C4-2B (cell line): Measurements from ENCODE around the gene CNOT1.

Experiments used
- ZFX ChIP-seq: fragments of 450-650 bp; IDR thresholded peaks from 2 replicates; pipeline ENCODE4 v1.6.1; 2017
- TF ChIP-seq, protein P1 (sequence below): fragments of 450-650 bp; conservative IDR thresholded peaks from 2 replicates; pipeline ENCODE4 v1.5.1; 2017; ENCODE audit warnings: mild to moderate bottlenecking

DNA sequence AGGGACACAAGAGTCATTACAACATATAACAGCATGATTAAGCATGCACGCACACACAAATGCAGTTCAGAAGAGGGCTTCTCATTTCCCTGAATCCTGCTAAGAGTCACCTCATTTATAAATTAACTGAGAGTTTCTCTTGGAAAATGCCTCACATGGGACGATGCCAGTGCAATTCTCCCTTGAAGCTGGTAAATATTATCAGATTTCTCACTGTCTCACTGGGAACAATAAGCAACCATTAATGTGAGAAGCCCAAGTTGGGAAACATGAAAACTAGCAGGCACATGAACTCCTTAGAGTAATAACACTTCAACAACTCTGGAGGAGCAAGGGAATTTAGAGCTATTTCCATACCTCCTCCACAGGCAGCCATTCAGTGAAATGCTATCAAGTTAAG, 87.9 kb downstream of the CNOT1 start:
- TF ChIP-seq, protein P1, sequence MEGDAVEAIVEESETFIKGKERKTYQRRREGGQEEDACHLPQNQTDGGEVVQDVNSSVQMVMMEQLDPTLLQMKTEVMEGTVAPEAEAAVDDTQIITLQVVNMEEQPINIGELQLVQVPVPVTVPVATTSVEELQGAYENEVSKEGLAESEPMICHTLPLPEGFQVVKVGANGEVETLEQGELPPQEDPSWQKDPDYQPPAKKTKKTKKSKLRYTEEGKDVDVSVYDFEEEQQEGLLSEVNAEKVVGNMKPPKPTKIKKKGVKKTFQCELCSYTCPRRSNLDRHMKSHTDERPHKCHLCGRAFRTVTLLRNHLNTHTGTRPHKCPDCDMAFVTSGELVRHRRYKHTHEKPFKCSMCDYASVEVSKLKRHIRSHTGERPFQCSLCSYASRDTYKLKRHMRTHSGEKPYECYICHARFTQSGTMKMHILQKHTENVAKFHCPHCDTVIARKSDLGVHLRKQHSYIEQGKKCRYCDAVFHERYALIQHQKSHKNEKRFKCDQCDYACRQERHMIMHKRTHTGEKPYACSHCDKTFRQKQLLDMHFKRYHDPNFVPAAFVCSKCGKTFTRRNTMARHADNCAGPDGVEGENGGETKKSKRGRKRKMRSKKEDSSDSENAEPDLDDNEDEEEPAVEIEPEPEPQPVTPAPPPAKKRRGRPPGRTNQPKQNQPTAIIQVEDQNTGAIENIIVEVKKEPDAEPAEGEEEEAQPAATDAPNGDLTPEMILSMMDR = no peak
- no peak for TF ChIP-seq ZFX
